ENCODE measurements around the gene ST7L.

Gene ST7L

GRCh38 chr1:112558634-112559033 is 60.3 kb downstream of the ST7L start:
- TF ChIP-seq EGR1 (IDR thresholded peaks at IDR 0.05) (no peak), ZBTB7A (IDR thresholded peaks at IDR 0.05; ENCODE audit: low read depth) (no peak), FOXM1 (IDR thresholded peaks at IDR 0.05; ENCODE audit: borderline replicate concordance, low read depth) (no peak), YY1 (IDR thresholded peaks at IDR 0.05; ENCODE audit: low read depth) (no peak), USF1 (IDR thresholded peaks at IDR 0.05) (no peak), RAD21 (IDR thresholded peaks at IDR 0.05; ENCODE audit: low read depth) (no peak), MAX (IDR thresholded peaks at IDR 0.05) (no peak), NFIC (IDR thresholded peaks at IDR 0.05) (no peak), REST (IDR thresholded peaks at IDR 0.05; ENCODE audit: low read depth) (no peak), TCF12 (IDR thresholded peaks at IDR 0.05; ENCODE audit: low read depth) (no peak), TEAD4 (IDR thresholded peaks at IDR 0.05) (no peak), EP300 (IDR thresholded peaks at IDR 0.05; ENCODE audit: borderline replicate concordance) (no peak), TAF1 (IDR thresholded peaks at IDR 0.05; ENCODE audit: low read depth) (no peak), CEBPB (IDR thresholded peaks at IDR 0.05) (no peak), CREB1 (IDR thresholded peaks at IDR 0.05; ENCODE audit: low read depth) (no peak)

- TF ChIP-seq REST (IDR thresholded peaks at IDR 0.05; ENCODE audit: low read depth) (no peak), EGR1 (IDR thresholded peaks at IDR 0.05) (no peak), CREB1 (IDR thresholded peaks at IDR 0.05; ENCODE audit: low read depth) (no peak), CEBPB (IDR thresholded peaks at IDR 0.05) (no peak), ZBTB7A (IDR thresholded peaks at IDR 0.05; ENCODE audit: low read depth) (no peak), TEAD4 (IDR thresholded peaks at IDR 0.05) (no peak), RAD21 (IDR thresholded peaks at IDR 0.05; ENCODE audit: low read depth) (no peak), FOXM1 (IDR thresholded peaks at IDR 0.05; ENCODE audit: borderline replicate concordance, low read depth) (no peak), USF1 (IDR thresholded peaks at IDR 0.05) (no peak), TCF12 (IDR thresholded peaks at IDR 0.05; ENCODE audit: low read depth) (no peak), MAX (IDR thresholded peaks at IDR 0.05) (no peak), EP300 (IDR thresholded peaks at IDR 0.05; ENCODE audit: borderline replicate concordance) (no peak), YY1 (IDR thresholded peaks at IDR 0.05; ENCODE audit: low read depth) (no peak), NFIC (IDR thresholded peaks at IDR 0.05) (no peak), TAF1 (IDR thresholded peaks at IDR 0.05; ENCODE audit: low read depth) (no peak)
These were observed 61.6 kb downstream of the ST7L start for GRCh38 chr1:112557385-112557784.

- no peak for TF ChIP-seq USF1 (IDR thresholded peaks at IDR 0.05)
- TF ChIP-seq EP300 (IDR thresholded peaks at IDR 0.05; ENCODE audit: borderline replicate concordance): no peak
- no peak for TF ChIP-seq CREB1 (IDR thresholded peaks at IDR 0.05; ENCODE audit: low read depth)
- TF ChIP-seq TEAD4 (IDR thresholded peaks at IDR 0.05): no peak
- no peak for TF ChIP-seq TCF12 (IDR thresholded peaks at IDR 0.05; ENCODE audit: low read depth)
- no peak for TF ChIP-seq TAF1 (IDR thresholded peaks at IDR 0.05; ENCODE audit: low read depth)
- no peak for TF ChIP-seq YY1 (IDR thresholded peaks at IDR 0.05; ENCODE audit: low read depth)
- TF ChIP-seq MAX (IDR thresholded peaks at IDR 0.05): no peak
- TF ChIP-seq RAD21 (IDR thresholded peaks at IDR 0.05; ENCODE audit: low read depth): no peak
- no peak for TF ChIP-seq FOXM1 (IDR thresholded peaks at IDR 0.05; ENCODE audit: borderline replicate concordance, low read depth)
- no peak for TF ChIP-seq NFIC (IDR thresholded peaks at IDR 0.05)
- TF ChIP-seq EGR1 (IDR thresholded peaks at IDR 0.05): no peak
- TF ChIP-seq REST (IDR thresholded peaks at IDR 0.05; ENCODE audit: low read depth): no peak
- no peak for TF ChIP-seq CEBPB (IDR thresholded peaks at IDR 0.05)
- no peak for TF ChIP-seq ZBTB7A (IDR thresholded peaks at IDR 0.05; ENCODE audit: low read depth)
These were observed 64.5 kb downstream of the ST7L start for GRCh38 chr1:112554411-112554810.
